H9 (cell line): ENCODE data around the gene BRSK1. TPM values are rescaled to one million over a fixed set of nuclear protein-coding genes. Genes with fewer than 3 reads are reported as not detected.

Experiments
- DNase-seq: peaks from one replicate; pipeline ENCODE4 v3.0.0-alpha.2; 2017
- H2AFZ ChIP-seq: one replicate; pipeline ENCODE4 v1.6.1; 2013; ENCODE audit warnings: mild to moderate bottlenecking, low read length, control low read depth, moderate library complexity
- H2AK5ac ChIP-seq: 2 replicates; pipeline ENCODE4 v1.6.1; 2013; ENCODE audit warnings: low read length, control low read depth, mixed read lengths; ENCODE audit not compliant: insufficient read length
- H2BK120ac ChIP-seq: one replicate; pipeline ENCODE4 v1.6.1; 2013; ENCODE audit warnings: low read depth, mild to moderate bottlenecking, low read length, control low read depth, inconsistent platforms; ENCODE audit not compliant: poor library complexity, severe bottlenecking
- H2BK12ac ChIP-seq: 2 replicates; pipeline ENCODE4 v1.6.1; 2013; ENCODE audit warnings: low read length, control low read depth, mixed read lengths, low read depth; ENCODE audit not compliant: insufficient read length
- H2BK15ac ChIP-seq: 2 replicates; pipeline ENCODE4 v1.6.1; 2013; ENCODE audit warnings: low read depth, low read length, control low read depth
- H2BK20ac ChIP-seq: one replicate; pipeline ENCODE4 v1.6.1; 2013; ENCODE audit warnings: low read depth, mild to moderate bottlenecking, low read length, control low read depth, inconsistent platforms; ENCODE audit not compliant: poor library complexity, severe bottlenecking
- H2BK5ac ChIP-seq: 2 replicates; pipeline ENCODE4 v1.6.1; 2013; ENCODE audit warnings: low read length, control low read depth, mixed read lengths; ENCODE audit not compliant: insufficient read length
- H3K14ac ChIP-seq: 2 replicates; pipeline ENCODE4 v1.6.1; 2013; ENCODE audit warnings: low read length, control low read depth; ENCODE audit not compliant: insufficient read depth
- H3K18ac ChIP-seq: 2 replicates; pipeline ENCODE4 v1.6.1; 2013; ENCODE audit warnings: low read depth, mild to moderate bottlenecking, mixed read lengths, low read length, control low read depth; ENCODE audit not compliant: insufficient read length
- H3K23ac ChIP-seq: 2 replicates; pipeline ENCODE4 v1.6.1; 2013; ENCODE audit warnings: low read length, control low read depth, mixed read lengths, low read depth; ENCODE audit not compliant: insufficient read length
- H3K23me2 ChIP-seq: 2 replicates; pipeline ENCODE4 v1.6.1; 2013; ENCODE audit warnings: low read depth, mild to moderate bottlenecking, mixed read lengths, low read length, control low read depth; ENCODE audit not compliant: insufficient read length, poor library complexity, severe bottlenecking
- H3K27ac ChIP-seq: 2 replicates; pipeline ENCODE4 v1.5.1; 2013; ENCODE audit warnings: low read length, control low read depth, mixed read lengths, low read depth; ENCODE audit not compliant: insufficient read length
- H3K27me3 ChIP-seq: 2 replicates; pipeline ENCODE4 v1.6.1; 2013; ENCODE audit warnings: low read length, control low read depth, inconsistent platforms; ENCODE audit not compliant: insufficient read depth
- H3K4ac ChIP-seq: 2 replicates; pipeline ENCODE4 v1.6.1; 2013; ENCODE audit warnings: low read depth, mild to moderate bottlenecking, control low read depth, inconsistent platforms, low read length, moderate library complexity
- H3K4me1 ChIP-seq: 2 replicates; pipeline ENCODE4 v1.6.1; 2013; ENCODE audit warnings: low read length, control low read depth, inconsistent platforms; ENCODE audit not compliant: insufficient read depth
- H3K4me2 ChIP-seq: 2 replicates; pipeline ENCODE4 v1.6.1; 2013; ENCODE audit warnings: low read length, control low read depth, mixed read lengths; ENCODE audit not compliant: insufficient read length, insufficient read depth
- H3K56ac ChIP-seq: 2 replicates; pipeline ENCODE4 v1.6.1; 2013; ENCODE audit warnings: low read depth, mild to moderate bottlenecking, mixed read lengths, low read length, control low read depth; ENCODE audit not compliant: insufficient read length
- H3K79me1 ChIP-seq: 2 replicates; pipeline ENCODE4 v1.6.1; 2013; ENCODE audit warnings: low read depth, mild to moderate bottlenecking, moderate library complexity, low read length, control low read depth, inconsistent platforms; ENCODE audit not compliant: insufficient read depth, poor library complexity, severe bottlenecking
- H3K79me2 ChIP-seq: 2 replicates; pipeline ENCODE4 v1.6.1; 2013; ENCODE audit warnings: low read length, control low read depth, inconsistent platforms; ENCODE audit not compliant: insufficient read depth
- H3K9ac ChIP-seq: 2 replicates; pipeline ENCODE4 v1.6.1; 2013; ENCODE audit warnings: low read length, control low read depth, mixed read lengths; ENCODE audit not compliant: insufficient read length; ENCODE audit errors: extremely low read depth
- H3K9me3 ChIP-seq: one replicate; pipeline ENCODE4 v1.6.1; 2013; ENCODE audit warnings: low read depth, low read length, inconsistent platforms; ENCODE audit not compliant: control insufficient read depth
- H3T11ph ChIP-seq: one replicate; pipeline ENCODE4 v1.6.1; 2013; ENCODE audit warnings: mild to moderate bottlenecking, low read length, control low read depth, inconsistent platforms
- H4K20me1 ChIP-seq: one replicate; pipeline ENCODE4 v1.6.1; 2013; ENCODE audit not compliant: control insufficient read depth, insufficient read length, insufficient read depth
- H4K5ac ChIP-seq: 2 replicates; pipeline ENCODE4 v1.6.1; 2013; ENCODE audit warnings: low read depth, mild to moderate bottlenecking, mixed read lengths, low read length, control low read depth; ENCODE audit not compliant: insufficient read length
- H4K8ac ChIP-seq: replicated peaks from 2 replicates; pipeline ENCODE4 v1.6.1; 2013; ENCODE audit warnings: low read length, control low read depth, mixed read lengths, low read depth; ENCODE audit not compliant: insufficient read length
- H4K91ac ChIP-seq: 2 replicates; pipeline ENCODE4 v1.6.1; 2013; ENCODE audit warnings: low read depth, mild to moderate bottlenecking, moderate library complexity, mixed read lengths, low read length, control low read depth; ENCODE audit not compliant: insufficient read length
- H3K27ac Mint-ChIP-seq, 3 experiments: 2 replicates in 2 of 3; 3 replicates in 1 of 3; pipeline ENCODE4 v1.8.0; 2020 to 2021; ENCODE audit warnings: mixed read lengths in 3 of 3, mild to moderate bottlenecking in 1 of 3, moderate library complexity in 1 of 3
- H3K27me3 Mint-ChIP-seq: 2 replicates; pipeline ENCODE4 v1.8.0; 2021; ENCODE audit warnings: low read depth, mild to moderate bottlenecking, moderate library complexity, mixed read lengths
- H3K36me3 Mint-ChIP-seq, 3 experiments: 2 replicates in 2 of 3; 3 replicates in 1 of 3; pipeline ENCODE4 v1.8.0; 2020 to 2021; ENCODE audit warnings: low read depth in 3 of 3, mixed read lengths in 3 of 3; ENCODE audit not compliant: insufficient read depth in 1 of 3
- H3K4me1 Mint-ChIP-seq, 2 experiments: 2 replicates each; pipeline ENCODE4 v1.8.0; 2020; ENCODE audit warnings: mixed read lengths in 2 of 2
- H3K4me3 Mint-ChIP-seq, 2 experiments: 2 replicates in 1 of 2; 3 replicates in 1 of 2; pipeline ENCODE4 v1.8.0; 2020 to 2021; ENCODE audit warnings: mild to moderate bottlenecking in 2 of 2, mixed read lengths in 2 of 2, moderate library complexity in 1 of 2
- H3K9me3 Mint-ChIP-seq, 2 experiments: 2 replicates in 1 of 2; 3 replicates in 1 of 2; pipeline ENCODE4 v1.8.0; 2020; ENCODE audit warnings: mild to moderate bottlenecking in 2 of 2, mixed read lengths in 2 of 2, moderate library complexity in 1 of 2
- CTCF ChIP-seq: fragments of 200-600 bp; sonication (generic); conservative IDR thresholded peaks from 3 replicates; pipeline ENCODE4 v1.8.0; 2021; ENCODE audit warnings: antibody characterized with exemption, mild to moderate bottlenecking
- WGBS: extraction: QIAGEN DNeasy Blood & Tissue Kit; methylation state at CpG from one replicate; pipeline ENCODE4 v1.1.7; 2013; ENCODE audit warnings: missing lambda C conversion rate, low lambda C conversion rate, mixed read lengths; ENCODE audit not compliant: insufficient read length; ENCODE audit errors: extremely low coverage; 5-methylcytosine and 5-hydroxymethylcytosine counted together
- total RNA-seq: library from RNA; stranded (reverse); gene quantifications from 2 replicates; pipeline ENCODE4 v1.2.1, GENCODE V29; 2021

The BRSK1 gene
- total RNA-seq, 1 experiment from 2014 or later: 43.5 TPM

GRCh38 chr19:55306712-55307111 is 22.9 kb downstream of the BRSK1 start:
- H3K23ac ChIP-seq: no peak overlapping the region
- TF ChIP-seq CTCF: no peak
- H3K23me2 ChIP-seq: no peaks in the 10 kb centered on the region
- H3K4me2 ChIP-seq: no peak overlapping the region
- Mint-ChIP-seq H3K27me3 (no peaks in the 10 kb centered on the region), H3K27ac (peak overlapping the region in 2 of 3 experiments; percentile 44 to 61; a peak in 2 of 7 replicates), H3K4me3 (no peak overlapping the region), H3K9me3 (no peaks in the 10 kb centered on the region), H3K36me3 (peaks cover 46 to 68% (median 67%) of the 10 kb centered on the region in 3 experiments; a peak in 6 of 7 replicates), H3K4me1 (peaks cover 5 to 13% of the 10 kb centered on the region in 2 experiments)
- H2AK5ac ChIP-seq: no peak overlapping the region
- no peak for DNase-seq
- no peaks in the 10 kb centered on the region for H4K20me1 ChIP-seq
- no peak overlapping the region for H3K9ac ChIP-seq
- H3K4ac ChIP-seq: no peak overlapping the region
- H2BK15ac ChIP-seq: no peak overlapping the region
- H2BK120ac ChIP-seq: no peak overlapping the region
- no peak overlapping the region for H3K27ac ChIP-seq
- H2BK5ac ChIP-seq: no peak overlapping the region
- H4K5ac ChIP-seq: no peak overlapping the region
- H3K18ac ChIP-seq: no peak overlapping the region
- H2BK12ac ChIP-seq: no peak overlapping the region
- no peak overlapping the region for H3K14ac ChIP-seq
- no peak overlapping the region for H2BK20ac ChIP-seq
- H3T11ph ChIP-seq: no peak overlapping the region
- no peaks in the 10 kb centered on the region for H3K9me3 ChIP-seq
- no peak overlapping the region for H4K91ac ChIP-seq
- no peaks in the 10 kb centered on the region for H3K79me1 ChIP-seq
- no peak overlapping the region for H4K8ac ChIP-seq
- no peaks in the 10 kb centered on the region for H3K27me3 ChIP-seq
- H2AFZ ChIP-seq: no peak overlapping the region
- no CpG with 5 or more reads among the region's 3 CpGs for WGBS
- H3K56ac ChIP-seq: no peak overlapping the region
- peaks cover 3% of the 10 kb centered on the region; the same call in 1 of the 2 replicates for H3K4me1 ChIP-seq
- H3K79me2 ChIP-seq: no peaks in the 10 kb centered on the region
